Stimulated activated naive CD4-positive, alpha-beta T cell treated with Interleukin-2 at 50 U/mL for 16 hours (primary cell): Measurements from ENCODE around the gene CEP55.
"Not testable (repeated sequence)": the region's sequence is repeated elsewhere in the genome, so short reads cannot be mapped to it uniquely, and the experiment has no call there.

ENCODE experiments used
- DNase-seq: peaks from one replicate; lab custom pipeline; 2025; lab: John Stamatoyannopoulos, UW

CEP55 gene

DNA sequence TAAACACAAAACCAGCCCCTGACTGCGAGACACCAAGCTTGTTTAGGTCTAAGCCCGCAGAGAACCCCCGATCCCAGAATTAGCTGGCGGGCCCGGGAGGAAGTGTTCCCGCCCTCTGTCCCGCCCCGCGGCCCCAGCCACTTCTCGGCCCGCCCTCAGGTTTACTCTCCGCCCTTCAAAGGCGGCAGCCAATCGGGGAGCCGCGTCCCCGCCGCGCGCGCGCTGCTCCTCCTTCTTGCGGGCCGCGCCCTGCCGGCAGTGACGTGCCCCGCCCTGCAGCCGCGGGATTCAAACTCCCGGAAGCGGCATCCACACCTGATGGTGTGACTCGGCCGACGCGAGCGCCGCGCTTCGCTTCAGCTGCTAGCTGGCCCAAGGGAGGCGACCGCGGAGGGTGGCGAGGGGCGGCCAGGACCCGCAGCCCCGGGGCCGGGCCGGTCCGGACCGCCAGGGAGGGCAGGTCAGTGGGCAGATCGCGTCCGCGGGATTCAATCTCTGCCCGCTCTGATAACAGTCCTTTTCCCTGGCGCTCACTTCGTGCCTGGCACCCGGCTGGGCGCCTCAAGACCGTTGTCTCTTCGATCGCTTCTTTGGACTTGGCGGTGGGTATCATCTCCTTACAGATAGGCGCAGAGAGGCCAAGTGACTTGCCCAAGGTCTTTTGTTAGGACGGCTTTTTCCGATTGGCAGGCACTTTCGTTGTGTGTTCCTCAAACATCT lies at the start of gene CEP55:
CEP55 (plus strand) TSS at position 291 of the 720 bp plus-strand sequence. CDS start 3,440 bp downstream, outside the sequence.
- DNase-seq, result peak; percentile 93

DNA sequence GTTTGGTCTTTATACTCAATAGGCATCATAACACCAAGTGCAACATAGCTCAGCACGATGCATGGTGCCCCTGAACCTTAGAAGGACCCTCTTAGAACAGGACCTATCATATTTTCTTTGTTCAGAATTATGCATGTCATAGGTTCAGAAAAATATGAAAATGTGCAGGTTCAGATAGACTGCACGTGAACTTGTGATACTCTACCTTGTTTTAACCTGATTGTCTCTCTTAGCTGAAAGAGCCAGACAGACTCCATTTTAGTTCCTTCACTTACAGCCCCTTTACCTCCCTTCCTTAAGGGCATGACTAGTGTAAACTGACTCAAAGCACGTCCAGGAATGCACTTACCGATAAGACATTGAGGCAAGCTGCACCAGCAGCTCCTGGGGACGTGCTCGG lies 49.4 kb upstream of the CEP55 start:
- no peak for DNase-seq

DNA sequence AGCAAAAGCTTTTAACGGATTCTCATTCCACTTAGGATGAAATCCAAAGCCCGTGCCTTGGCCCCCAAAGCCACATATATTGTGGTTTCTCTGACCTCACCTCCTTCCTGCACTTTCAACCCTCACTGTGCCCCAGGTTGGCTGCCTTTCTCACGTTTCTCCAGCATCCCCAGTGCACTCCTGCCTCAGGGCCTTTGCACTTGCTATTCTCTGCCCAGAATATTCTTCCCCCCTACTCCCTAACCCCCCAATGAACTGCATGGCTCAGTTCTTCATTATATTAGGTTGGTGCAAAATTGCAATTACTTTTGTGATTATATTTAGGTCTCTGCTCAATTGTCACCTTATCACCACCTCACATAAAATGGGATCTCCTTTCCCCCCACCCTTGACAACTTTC lies 48.4 kb upstream of the CEP55 start:
- DNase-seq, result no peak

DNA sequence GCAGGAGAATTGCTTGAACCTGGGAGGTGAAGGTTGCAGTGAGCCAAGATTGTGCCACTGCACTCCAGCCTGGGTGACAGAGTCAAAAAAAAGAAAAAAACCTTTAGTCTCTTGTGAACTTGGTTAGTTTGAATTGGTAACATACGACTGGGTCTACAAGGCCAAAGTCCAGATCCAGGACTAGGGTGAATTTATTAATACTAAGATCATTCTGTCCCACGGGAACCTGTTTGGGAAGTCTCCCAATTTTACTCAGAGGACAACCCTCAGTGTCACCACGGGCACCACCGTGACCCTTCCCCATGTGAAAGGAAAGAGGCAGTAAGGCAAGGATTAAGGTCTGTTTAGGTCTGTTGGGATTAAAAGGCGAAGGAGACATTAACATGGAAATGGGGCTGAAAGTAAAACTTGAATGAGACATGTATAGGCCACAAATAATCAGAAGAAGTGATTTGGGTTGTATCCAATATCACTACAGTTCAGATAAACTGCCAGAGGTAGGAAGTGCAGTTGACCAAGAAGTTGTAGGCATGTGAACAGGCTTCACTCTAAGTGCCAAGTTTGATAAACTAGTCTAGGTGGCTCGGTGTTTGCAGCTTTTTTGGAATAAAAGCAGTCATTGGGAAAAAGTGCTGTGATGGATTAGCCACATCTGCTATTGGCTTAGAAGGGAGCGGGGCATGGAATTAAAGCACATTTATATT lies 45.0 kb upstream of the CEP55 start:
- no peak for DNase-seq

DNA sequence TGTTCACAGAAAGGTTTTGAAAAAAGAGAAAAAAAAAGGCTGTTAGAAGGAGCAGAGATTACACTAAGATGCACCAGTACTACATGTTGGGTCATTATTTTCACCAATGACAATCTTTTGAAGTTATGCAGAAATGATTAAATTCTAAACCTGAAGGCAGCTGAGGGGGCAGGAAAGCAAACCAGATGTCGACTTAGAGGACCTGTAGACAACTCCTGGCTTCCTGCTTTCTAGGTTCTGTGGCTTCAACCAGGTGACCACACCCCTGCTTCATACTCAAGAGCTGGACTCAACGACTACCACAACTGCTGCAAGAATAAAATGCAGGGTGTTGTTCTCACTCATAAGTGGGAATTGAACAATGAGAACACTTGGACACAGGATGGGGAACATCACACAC lies 44.3 kb upstream of the CEP55 start:
- no peak for DNase-seq

DNA sequence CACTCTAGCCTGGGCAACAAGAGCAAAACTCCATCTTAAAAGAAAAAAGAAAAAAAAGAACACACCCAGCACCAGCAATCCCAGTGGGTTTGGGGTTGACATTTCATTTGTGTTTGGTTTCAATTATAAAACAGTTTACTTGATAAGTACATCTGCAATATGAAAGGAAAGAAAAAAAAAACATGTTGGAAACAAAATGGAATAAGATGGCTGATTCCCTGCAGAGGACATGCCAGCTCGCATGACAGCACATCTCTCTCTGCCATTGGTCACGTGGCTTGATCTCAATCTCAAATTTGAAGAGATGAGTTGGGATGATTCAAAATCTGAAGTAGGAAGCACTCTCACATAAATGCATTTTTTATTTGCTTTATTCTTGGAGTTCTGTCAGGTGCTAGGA lies 42.3 kb upstream of the CEP55 start:
- DNase-seq, result no peak

DNA sequence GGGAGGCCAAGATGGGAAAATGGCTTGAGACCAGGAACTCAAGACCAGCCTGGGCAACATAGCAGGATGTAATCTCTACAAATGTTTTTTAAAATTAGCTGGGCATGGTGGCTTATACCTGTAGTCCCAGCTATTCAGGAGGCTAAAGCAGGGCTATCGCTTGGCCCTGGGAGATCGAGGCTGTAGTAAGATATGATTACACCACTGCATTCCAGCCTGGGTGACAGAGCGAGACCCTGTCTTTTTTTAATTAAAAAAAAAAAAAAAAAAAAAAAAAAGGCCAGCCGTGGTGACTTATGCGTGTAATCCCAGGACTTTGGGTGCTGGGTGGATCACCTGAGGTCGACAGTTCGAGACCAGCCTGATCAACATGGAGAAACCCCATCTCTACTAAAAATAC lies 41.7 kb upstream of the CEP55 start:
- no peak for DNase-seq

DNA sequence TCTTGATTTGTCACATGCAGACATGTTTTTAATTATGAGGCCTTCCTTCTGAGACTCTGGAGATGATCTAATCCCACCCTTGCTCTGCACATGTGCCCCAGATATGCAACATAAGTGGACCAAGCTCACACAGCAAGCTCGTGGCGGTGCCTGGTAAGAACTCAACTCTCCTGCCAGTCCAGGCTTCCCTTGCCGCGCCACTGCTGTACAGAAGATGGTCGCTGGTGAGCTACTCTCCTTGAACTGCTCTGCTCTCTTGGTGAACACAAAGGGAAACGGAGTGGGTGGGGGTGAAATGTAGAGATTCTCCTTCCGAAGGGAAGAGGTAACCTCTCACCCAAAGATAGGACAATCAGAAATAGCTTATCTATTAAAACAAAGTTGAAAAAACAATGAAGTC lies 39.9 kb upstream of the CEP55 start:
- no peak for DNase-seq

DNA sequence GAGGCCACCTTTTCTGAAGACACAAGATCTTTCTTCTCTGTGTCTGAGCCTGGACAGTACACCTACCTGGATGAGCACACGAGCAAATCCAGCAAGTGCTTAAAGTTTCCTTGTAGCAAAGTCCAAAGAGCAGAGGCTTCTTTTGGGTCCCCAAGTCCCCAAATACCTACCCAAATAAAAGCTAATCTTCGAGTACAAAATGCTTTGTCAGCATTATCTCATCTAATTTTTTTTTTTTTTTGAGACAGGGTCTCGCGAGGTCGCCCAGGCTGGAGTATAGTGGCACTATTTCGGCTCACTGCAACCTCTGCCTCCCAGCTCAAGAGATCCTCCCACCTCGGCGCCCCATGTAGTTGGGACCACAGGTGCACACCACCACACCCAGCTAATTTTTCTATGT lies 38.9 kb upstream of the CEP55 start:
- DNase-seq, result no peak

DNA sequence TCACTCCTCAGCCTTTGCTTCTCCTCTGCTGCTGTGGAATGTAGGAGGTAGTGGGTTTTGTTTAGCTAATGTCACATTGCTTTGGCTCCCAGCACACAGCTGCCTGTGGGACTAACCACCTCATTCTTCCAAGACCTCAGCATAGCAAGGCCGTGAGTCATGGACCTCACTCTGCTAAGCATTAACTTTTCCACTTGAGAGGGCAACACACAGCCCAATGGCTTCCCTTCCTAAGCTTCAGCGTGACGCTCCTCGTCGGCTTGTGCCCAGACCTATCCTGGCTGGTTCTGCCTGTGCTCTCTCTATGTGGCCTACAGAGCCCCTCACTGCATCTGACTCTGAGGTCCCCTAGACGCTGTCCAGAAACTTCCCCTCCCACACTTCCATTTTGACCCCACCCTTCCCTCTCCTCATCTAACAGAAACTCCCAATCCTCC lies 37.6 kb upstream of the CEP55 start:
- no peak for DNase-seq

DNA sequence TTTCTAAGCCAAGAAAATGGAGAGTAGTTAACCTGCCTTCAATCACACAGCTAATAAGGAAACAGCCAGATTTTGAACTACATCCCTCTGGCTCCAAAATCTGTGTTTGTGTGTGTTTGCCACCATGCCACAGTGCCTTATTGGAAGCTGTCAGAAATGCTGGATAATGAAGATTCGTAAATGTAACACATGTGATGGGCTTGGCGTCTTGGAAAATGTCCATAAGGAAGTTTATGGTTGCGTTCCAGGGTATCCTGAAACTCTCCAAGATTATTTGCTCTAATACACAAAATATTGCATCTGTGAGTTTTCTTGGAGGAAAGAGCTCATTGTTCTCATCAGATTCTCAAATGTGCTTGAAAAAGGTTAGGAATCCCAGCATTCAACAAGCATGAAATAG lies 36.9 kb upstream of the CEP55 start:
- no peak for DNase-seq

DNA sequence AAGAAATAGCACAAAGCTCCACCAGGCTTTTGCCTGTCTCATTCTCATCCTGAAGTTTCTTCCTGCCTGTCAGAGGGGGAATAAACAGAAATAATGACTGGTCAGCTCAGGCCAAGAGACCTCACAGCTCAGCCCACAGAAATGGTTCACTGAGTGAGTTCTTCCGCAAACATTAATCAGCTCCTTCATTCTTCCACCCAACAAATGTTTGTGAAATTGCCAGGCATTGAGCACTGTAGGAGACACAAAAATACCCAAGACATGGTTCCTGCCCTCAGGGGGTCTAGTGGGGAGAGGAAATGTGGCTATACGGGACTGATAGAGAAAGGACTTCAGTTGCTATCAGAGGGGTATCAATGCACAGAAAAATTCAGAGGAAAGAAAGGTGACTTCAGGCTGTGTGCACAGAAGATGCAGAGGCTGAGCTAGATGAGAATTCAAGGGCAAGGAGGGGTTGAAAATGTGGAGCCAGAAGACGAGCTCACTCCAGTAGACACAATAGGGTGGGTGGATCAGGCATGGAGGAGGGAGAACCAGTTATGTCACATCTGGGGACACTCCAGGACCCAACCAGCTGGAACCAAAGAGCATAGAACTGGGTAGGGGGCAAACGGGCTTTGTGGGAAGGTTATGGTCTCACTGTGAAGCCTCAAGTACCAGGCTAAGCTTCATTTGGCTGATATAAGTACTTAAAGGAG lies 35.2 kb upstream of the CEP55 start:
- no peak for DNase-seq

DNA sequence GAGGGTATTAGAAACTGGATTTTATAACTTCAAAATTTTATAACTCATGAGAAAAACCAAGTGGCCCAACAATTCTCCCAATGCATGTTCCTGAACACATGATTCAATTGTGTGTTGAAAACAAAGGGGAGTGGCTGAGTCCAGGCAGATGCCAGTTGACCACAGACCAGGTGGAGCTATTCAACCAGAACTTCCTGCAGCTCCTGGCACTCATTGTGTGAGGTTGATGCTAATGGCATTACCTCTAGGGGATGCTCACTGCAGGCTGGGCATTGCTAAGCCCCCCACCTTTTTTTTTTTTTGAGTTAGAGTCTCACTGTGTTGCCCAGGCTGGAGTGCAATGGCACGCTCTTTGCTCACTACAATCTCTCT lies 34.6 kb upstream of the CEP55 start:
- DNase-seq, result no peak

DNA sequence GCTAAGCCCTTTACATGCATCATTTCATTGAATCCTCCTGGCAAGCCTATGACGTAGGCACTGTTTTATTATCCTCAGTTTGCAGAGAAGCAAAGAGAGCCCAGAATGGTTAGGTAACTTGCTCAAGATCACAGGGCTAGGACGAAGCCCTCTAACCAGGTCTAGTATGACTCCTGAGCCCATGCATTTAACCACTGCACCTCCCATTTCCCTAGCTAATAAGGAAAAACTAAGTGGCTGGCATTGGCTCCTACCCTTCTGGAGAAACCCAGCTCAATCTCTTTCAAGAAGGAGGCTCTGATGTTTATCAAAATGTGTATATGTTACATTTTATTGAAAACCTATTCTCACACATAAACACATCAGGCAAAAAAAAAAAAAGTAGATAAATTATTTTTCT lies 34.0 kb upstream of the CEP55 start:
- no peak for DNase-seq

DNA sequence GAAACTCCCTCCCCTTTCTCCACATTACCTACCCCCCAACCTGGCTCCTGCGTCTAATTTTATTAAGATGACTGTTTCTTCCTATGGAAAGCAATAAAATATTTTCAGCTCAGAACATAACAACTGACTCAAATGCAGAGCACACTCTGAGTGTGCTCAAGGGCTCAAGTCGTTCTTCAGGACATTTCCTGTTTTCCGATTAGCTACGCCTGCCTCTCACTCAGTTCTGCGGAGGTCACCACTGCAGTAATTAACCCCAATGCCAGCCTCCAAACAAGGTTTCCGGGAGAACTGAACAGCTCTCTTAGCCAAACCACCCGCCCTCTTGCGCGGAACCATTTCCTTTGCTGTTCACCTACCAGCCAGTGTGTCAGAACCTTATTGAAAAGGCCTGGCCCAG lies 33.5 kb upstream of the CEP55 start:
- peak; percentile 41 for DNase-seq

DNA sequence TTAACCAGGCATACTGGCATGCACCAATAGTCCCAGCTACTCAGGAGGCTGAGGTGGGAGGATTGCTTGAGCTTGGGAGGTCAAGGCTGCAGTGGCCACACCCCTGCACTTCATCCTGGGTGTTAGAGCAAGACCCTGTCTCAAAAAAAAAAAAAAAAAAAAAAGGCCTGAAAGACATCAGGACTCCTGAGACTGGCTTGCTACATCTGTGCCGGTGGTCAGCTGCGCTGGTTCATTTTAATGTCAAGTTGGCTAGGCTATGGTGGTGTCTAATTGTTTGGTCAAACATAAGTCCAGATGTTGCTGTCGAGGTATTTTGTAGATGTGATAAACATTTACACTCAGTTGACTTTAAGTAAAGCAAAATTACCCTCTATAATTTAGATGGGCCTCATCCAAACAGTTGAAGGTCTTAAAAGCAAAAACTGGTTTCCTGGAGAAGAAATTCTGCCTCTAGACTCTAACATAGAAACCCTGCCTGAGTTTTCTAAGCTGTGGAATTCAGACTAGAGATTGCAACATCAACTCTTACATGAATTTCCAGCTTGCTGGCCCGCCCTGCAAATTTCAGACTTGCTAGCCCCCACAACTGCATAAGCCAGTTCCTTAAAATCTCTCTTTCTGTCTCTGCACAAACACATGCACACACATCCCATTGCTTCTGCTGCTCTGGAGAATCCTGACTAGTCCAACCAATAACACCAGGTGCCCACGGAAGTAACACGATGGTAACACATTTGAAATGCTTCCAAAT lies 32.5 kb upstream of the CEP55 start:
- no peak for DNase-seq

DNA sequence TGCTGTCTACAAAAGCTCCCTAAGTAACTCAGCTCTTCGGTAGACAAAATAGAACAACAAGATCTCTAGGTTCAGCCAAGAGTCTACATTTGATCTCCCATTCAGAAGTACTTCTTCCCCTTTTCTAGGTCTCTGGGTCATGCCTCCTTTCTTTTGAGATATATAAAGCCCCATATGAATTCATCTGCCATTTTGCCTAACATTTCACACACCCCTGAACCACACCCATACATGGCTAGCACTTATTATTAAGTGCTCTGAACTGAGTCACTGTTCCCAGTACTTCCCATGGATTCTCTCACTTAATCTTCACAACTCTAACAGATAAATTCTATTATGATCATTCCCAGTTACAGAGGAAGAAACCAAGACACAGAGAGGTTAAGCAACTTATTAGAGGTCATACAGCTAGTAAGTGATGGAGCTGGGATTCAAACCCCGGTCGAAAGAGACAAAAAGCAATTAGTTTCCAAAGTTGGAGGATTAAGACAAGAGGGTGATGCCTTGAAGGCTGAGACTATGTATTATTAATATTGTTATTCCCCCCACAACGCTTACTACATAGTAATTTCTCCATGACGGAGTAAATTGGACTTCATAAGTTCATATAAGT lies 31.5 kb upstream of the CEP55 start:
- no peak for DNase-seq

DNA sequence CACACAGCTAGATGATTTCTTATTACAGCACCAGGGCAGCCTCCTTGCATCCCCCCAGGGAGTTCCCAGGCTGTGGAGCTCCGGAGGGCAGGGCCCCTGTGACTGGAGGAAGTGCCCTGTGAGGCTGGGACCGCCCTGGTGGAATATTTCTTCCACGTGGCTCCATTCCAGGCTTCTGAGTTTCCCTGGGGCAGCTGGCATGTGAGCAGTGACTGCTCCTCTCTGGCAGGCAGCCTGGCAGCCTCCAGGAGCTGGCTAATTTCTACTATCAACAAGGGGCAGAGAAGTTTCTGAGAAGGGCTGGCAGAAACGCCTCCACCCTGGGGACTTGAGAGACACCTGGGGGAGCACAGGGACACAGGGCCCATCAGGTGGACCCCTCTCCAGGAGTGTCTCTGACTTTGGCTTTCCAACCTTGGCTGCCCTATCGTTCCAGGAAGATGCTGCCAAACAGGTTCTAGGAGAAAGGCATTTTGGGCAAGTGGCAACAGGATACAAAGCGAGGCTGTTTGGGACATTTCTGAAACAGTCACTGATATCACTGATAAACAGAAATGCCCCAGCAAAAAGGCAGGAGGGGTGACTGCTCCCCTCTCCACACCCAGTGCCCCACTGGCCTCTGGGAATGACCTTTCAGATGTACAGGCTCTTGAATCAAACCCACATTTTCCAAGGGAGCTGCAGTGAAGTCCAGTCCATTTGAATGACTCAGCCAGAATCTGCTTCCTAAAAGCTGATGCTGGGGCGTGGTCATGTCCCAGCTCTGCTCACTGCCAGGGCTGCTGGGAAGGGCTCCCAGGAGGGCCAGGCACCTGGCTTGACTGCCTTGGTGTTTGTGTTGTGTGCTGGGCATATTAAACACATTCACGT lies 30.4 kb upstream of the CEP55 start:
- no peak for DNase-seq

DNA sequence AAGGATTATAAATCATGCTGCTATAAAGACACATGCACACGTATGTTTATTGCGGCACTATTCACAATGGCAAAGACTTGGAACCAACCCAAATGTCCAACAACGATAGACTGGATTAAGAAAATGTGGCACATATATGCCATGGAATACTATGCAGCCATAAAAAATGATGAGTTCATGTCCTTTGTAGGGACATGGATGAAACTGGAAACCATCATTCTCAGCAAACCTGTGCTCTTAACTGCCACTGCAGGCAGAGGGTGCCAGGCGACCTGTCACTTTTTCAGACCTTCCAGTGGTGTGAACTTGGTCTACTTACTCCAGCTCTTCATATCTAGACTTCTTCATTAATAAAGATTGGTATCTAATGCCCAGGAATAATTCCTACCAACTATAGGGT lies 28.8 kb upstream of the CEP55 start:
- not testable (repeated sequence) for DNase-seq

DNA sequence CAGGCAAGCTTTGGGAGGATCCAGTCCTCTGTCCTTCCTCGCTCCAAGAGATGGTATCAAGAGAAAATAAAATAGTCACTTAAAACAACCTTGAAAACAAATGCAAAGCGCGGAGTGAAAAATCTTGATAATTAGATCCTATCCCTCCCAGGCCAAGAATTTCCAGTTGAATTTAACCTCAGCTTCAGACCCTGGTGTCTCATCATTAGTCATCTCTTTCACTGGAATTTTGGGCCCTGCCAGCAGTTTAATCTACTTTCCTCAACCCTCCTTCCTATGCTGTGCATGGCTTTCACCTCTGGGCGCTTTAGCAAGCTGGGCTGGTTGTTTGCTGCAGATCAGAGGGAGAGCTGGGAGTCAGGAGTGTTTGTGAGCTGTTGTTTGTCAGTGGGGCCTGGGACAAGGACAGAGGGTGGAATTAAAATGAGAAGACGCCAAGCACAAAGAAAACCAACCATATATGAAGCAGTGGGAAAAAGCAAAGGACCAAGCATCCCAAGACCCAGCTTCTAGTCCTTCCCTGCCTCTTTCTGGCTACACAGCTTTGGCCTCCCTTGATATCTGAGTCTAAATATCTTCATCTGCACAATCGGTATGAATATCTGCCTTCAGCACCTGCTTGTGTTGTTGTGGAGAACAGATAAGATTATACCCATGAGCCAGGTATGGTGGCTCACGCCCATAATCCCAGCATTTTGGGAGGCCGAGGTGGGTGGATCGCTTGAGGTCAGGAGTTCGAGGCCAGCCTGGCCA lies 27.8 kb upstream of the CEP55 start:
- DNase-seq, result no peak
